Glomerular visceral epithelial cell (primary cell): ENCODE measurements around the gene MEGF9.
"Not testable (repeated sequence)": the region's sequence is repeated elsewhere in the genome, so short reads cannot be mapped to it uniquely, and the experiment has no call there.

Experiments used
- DNase-seq: peaks from one replicate; pipeline ENCODE4 v3.0.0-alpha.2; 2016; ENCODE audit errors: extremely low spot score

The MEGF9 gene

GRCh38 chr9:120572472-120572871 lies 141.8 kb downstream of the MEGF9 start:
- no peak for DNase-seq

DNA sequence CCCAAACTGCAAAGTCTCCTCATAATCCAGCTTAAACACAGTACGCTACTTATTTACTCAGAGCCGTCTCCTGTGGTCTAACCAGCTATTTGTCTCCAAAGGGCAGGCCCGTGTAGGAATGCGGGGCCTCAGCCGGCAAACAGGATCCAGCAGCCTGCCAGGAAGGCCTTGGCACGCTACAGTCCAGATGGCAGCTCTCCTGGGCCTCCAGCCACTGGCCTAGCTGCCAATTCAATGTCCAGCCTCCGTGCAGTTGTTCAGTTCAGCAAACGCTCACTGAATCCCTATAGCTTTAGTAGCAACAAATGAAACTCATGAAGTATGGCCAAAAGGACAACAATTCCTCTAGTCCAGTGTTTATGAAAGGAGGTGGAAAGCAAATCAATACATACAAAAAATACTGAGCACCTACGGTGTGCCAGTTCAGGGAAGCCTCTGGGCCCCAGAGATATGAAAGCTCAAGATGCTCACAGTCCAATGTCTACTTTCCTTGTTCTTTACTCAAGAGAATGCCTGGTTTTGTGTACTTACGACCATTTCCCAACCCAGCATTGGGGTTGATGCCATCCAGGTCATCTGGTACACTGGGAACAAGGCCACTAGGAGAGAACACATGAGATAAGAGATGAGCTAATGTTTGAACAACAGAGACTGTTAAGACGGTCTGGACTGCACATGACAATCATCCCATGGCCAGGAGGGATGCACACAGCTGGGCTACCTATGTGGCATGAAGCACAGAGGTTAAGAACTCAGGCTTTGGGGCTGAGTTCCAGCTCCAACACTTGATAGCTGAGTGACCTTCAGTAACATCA lies 142.6 kb downstream of the MEGF9 start:
- DNase-seq: peak; percentile 17

DNA sequence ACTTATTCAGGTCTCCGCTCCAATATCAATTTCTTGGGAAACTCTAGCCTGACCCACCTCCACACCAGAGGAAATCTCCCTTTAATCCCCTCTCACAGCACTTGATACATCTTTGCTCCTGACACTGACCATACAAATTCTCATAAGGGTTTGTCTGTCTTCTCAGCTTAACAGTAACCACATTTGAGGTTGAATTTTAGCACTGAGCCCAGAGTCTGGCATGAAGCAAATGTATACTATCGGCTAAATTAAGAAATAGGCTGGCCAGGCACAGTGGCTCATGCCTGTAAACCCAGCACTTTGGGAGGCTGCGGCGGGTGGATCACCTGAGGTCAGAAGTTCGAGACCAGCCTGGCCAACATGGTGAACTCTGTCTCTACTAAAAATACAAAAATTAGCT lies 144.0 kb downstream of the MEGF9 start:
- DNase-seq: no peak

DNA sequence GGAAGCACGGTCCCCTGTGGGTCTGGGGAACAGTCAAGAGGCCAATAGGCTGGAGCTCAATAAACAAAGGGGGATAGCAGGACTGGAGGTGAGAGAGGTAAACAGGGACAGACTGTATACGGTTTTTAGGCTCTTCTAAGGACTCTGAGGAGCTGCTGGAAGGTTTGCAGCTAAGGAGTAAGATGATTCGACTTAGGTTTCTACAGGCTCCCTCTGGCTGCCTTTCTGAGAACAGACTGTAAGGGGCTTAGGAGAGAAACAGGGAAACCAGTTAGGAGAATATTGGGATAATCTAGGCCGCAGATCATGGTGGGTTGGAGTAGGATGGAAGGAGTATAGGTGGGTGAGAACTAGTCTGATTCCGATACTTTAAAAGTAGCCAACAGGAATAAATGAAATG lies 144.7 kb downstream of the MEGF9 start:
- DNase-seq: no peak

- DNase-seq: no peak
Observed at GRCh38 chr9:120568816-120569215, 145.5 kb downstream of the MEGF9 start.

- DNase-seq: no peak
Observed at GRCh38 chr9:120567874-120568273, 146.4 kb downstream of the MEGF9 start.

DNA sequence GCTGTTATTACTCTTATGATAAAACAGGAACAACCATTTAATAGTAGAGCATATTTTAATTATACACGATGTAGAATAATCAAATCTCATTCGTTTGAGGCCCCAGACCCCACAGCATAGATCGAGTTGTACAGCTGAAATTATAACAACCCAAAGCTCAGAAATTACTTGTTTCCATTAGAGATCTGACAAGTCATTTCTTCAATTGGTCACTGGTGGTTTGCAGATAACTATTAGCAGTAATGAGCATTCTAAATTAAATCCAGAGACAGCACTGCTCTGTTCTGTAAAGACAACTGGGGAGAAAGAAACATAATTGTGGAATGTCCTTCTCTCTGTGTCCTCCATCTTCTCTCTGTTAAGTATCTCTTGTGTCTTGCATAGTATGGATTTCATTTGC lies 147.2 kb downstream of the MEGF9 start:
- DNase-seq: no peak

- DNase-seq: no peak
Observed at GRCh38 chr9:120564589-120564988, 149.7 kb downstream of the MEGF9 start.

DNA sequence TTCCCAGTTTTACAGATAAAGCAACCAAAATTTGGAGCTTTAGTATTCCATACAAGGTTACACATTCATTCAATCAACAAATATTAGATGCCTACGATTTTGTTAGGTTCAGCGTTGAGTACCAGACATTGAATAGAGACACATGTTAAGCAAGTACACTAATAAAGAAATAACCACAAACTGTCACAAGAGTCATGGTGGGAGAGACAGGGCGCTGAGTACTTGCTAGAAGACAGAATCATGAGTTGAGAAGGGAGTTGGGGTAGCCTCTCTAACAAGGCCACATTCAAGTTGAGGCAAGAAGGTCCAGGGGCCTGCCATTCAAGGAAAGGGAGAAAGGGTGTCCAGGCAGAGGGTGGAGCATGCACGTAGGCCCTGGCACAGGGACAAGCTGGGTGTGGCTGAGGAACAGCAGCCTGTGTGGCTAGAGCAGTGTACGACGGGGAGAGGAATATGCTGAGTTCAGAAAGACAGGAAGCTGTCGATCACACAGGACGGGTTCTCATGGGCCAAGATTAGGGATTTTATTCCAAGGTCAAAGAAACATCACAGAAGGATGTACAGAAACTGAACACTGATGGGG lies 151.3 kb downstream of the MEGF9 start:
- no peak for DNase-seq

DNA sequence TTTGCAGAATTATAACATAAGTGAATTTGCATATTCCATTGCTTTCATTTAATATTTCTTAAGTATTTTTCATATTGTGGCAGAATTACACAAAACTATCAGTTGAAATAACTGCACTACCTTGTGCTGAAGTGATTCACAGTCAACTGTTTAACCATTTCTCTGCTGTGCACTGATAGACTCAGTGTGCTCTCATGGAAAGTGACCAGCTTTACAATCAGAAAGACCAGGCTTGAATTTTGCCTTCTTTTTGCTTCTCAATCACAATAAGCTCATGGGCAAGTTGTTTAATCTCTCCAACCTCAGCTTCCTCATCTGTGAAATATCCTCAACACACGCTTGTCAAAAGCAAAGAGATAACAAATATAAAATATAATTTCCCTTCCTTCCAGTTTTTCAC lies 152.6 kb downstream of the MEGF9 start:
- no peak for DNase-seq

GRCh38 chr9:120559546-120559945 lies 154.7 kb downstream of the MEGF9 start:
- DNase-seq: no peak

DNA sequence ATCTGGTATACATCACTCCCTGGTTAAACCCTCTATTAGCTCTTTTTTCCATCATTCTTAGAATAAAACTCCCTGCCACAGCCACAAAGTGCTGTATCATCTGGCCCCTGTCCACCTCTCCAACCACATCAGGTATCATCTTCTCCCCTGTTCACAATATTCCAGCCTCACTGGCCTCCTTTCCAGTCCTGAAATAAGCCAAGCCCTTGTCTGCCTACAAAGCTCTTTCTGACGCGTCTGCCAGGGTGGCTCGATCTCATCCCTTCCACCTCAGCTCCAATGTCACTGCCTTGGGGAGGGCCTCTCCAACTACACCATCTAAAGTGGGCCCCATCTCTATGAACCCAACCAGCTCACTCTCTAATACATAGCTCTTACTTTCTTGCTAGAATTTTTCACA lies 155.8 kb downstream of the MEGF9 start:
- DNase-seq: no peak

DNA sequence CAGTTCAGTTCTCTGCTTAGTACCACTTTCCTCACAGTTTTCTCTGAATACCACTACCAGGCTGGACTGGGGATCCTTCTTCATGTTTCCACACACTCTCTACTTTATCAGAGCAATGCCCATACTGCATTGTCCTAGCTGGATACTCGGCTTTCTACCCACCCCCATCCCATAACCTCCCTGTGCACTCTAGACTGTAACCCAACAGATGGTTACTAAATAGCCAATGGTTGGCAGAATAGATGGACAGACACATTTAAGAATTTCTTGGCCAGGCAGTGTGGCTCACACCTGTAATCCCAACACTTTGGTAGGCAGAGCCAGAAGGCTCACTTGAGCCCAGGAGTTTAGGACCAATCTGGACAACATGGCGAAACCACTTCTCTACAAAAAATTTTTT lies 157.1 kb downstream of the MEGF9 start:
- DNase-seq: no peak

- DNase-seq: no peak
Observed at GRCh38 chr9:120556775-120557174, 157.5 kb downstream of the MEGF9 start.

DNA sequence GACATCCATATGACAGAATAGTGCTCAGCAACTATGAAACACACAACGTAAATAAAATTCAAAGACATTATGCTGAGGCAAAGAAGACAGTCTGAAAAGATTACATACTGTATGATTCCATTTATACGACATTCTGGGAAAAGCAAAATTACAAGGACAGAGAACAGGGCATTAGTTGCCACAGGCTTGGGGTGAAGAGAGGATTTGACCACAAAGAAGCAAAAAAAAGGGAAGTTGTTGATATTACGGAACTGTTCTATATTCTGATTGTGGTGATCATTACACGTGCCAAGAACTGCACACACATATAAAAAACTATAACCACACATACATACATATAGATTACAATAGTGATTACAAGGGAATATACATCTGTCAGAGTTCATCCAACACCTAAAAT lies 158.4 kb downstream of the MEGF9 start:
- no peak for DNase-seq

DNA sequence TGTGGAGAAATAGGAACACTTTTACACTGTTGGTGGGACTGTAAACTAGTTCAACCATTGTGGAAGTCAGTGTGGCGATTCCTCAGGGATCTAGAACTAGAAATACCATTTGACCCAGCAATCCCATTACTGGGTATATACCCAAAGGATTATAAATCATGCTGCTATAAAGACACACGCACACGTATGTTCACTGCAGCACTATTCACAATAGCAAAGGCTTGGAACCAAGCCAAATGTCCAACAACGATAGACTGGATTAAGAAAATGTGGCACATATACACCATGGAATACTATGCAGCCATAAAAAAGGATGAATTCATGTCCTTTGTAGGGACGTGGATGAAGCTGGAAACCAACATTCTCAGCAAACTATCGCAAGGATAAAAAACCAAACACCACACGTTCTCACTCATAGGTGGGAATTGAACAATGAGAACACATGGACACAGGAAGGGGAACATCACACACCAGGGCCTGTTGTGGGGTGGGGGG lies 162.0 kb downstream of the MEGF9 start:
- not testable (repeated sequence) for DNase-seq
